ENCODE results near the gene TRAF2. TPM values are rescaled to one million over a fixed set of nuclear protein-coding genes. Genes with fewer than 3 reads are reported as not detected.

TRAF2 gene
- total RNA-seq, 1 experiment from 2014 or later, result 29.2 TPM

- Histone ChIP-seq H3K27me3 (replicated peaks; ENCODE audit: insufficient read depth, low read depth, low read length, poor library complexity) (no peaks in the 10 kb centered on the region), H3K4me3 (ENCODE audit: low read depth, low read length, poor library complexity, severe bottlenecking) (no peak overlapping the region), H3K4me1 (ENCODE audit: insufficient read depth, low read length, poor library complexity, severe bottlenecking) (no peaks in the 10 kb centered on the region), H3K27ac (ENCODE audit: low read depth, low read length, poor library complexity, severe bottlenecking) (no peak overlapping the region), H3K9me3 (ENCODE audit: low read depth, low read length, poor library complexity, severe bottlenecking) (no peaks in the 10 kb centered on the region), H3K36me3 (ENCODE audit: insufficient read depth, low read length, poor library complexity, severe bottlenecking) (peaks cover 28% of the 10 kb centered on the region)
- ChIA-PET POLR2A (ENCODE audit: low non-redundant PET) (no interaction called here), CTCF (no interaction called here)
- DNase-seq (ENCODE audit: low spot score), result no peak
- TF ChIP-seq CTCF (conservative IDR thresholded peaks at IDR 0.05; ENCODE audit: low read depth, low read length), result no peak
- BruUV-seq (replicated peaks), result no TSS peak
- intact Hi-C loops (cut with micrococcal nuclease; ENCODE audit: unreplicated experiment), result no loop called here
Observed at GRCh38 chr9:136858452-136858843, 27.9 kb upstream of the TRAF2 start.

- no TSS peak for BruUV-seq (replicated peaks)
Observed at GRCh38 chr9:136858844-136859757, 27.2 kb upstream of the TRAF2 start.

GRCh38 chr9:136860529-136860928 is 25.8 kb upstream of the TRAF2 start:
- no peak for DNase-seq (ENCODE audit: low spot score)
- Histone ChIP-seq H3K27me3 (replicated peaks; ENCODE audit: insufficient read depth, low read depth, low read length, poor library complexity) (no peaks in the 10 kb centered on the region), H3K9me3 (ENCODE audit: low read depth, low read length, poor library complexity, severe bottlenecking) (no peaks in the 10 kb centered on the region), H3K27ac (ENCODE audit: low read depth, low read length, poor library complexity, severe bottlenecking) (no peak overlapping the region), H3K4me1 (ENCODE audit: insufficient read depth, low read length, poor library complexity, severe bottlenecking) (no peaks in the 10 kb centered on the region), H3K36me3 (ENCODE audit: insufficient read depth, low read length, poor library complexity, severe bottlenecking) (peaks cover 39% of the 10 kb centered on the region), H3K4me3 (ENCODE audit: low read depth, low read length, poor library complexity, severe bottlenecking) (no peak overlapping the region)
- no peak for TF ChIP-seq EZH2 (IDR thresholded peaks at IDR 0.05; ENCODE audit: borderline replicate concordance, low read depth, low read length, poor library complexity, severe bottlenecking)
- TF ChIP-seq CTCF (conservative IDR thresholded peaks at IDR 0.05; ENCODE audit: low read depth, low read length), result no peak
- BruUV-seq (replicated peaks), result no TSS peak
- ChIA-PET POLR2A (ENCODE audit: low non-redundant PET) (no interaction called here), CTCF (no interaction called here)
- intact Hi-C loops (cut with micrococcal nuclease; ENCODE audit: unreplicated experiment), result no loop called here

More at GRCh38 chr9:136858844-136859757, 27.2 kb upstream of the TRAF2 start:
- Histone ChIP-seq H3K4me1 (ENCODE audit: insufficient read depth, low read length, poor library complexity, severe bottlenecking) (no peaks in the 10 kb centered on the region), H3K9me3 (ENCODE audit: low read depth, low read length, poor library complexity, severe bottlenecking) (no peaks in the 10 kb centered on the region), H3K4me3 (ENCODE audit: low read depth, low read length, poor library complexity, severe bottlenecking) (no peak overlapping the region), H3K36me3 (ENCODE audit: insufficient read depth, low read length, poor library complexity, severe bottlenecking) (peaks cover 34% of the 10 kb centered on the region), H3K27ac (ENCODE audit: low read depth, low read length, poor library complexity, severe bottlenecking) (no peak overlapping the region), H3K27me3 (replicated peaks; ENCODE audit: insufficient read depth, low read depth, low read length, poor library complexity) (no peaks in the 10 kb centered on the region)
- no peak for TF ChIP-seq EZH2 (IDR thresholded peaks at IDR 0.05; ENCODE audit: borderline replicate concordance, low read depth, low read length, poor library complexity, severe bottlenecking)
- TF ChIP-seq CTCF (conservative IDR thresholded peaks at IDR 0.05; ENCODE audit: low read depth, low read length), result no peak
- CTCF ChIA-PET, result no interaction called here
- no peak for DNase-seq (ENCODE audit: low spot score)
- intact Hi-C loops (cut with micrococcal nuclease; ENCODE audit: unreplicated experiment), result no loop called here
- POLR2A ChIA-PET (ENCODE audit: low non-redundant PET), result no interaction called here
